ENCODE data around the gene TRIOBP. TPM values are rescaled to one million over a fixed set of nuclear protein-coding genes. Genes with fewer than 3 reads are reported as not detected.

Gene TRIOBP
- total RNA-seq, 1 experiment from 2014 or later, result 38.4 TPM

- H3K4me3 ChIP-seq (ENCODE audit: low read depth, low read length), result no peak overlapping the region
- H3K9me3 ChIP-seq, result no peaks in the 10 kb centered on the region
- Mint-ChIP-seq H3K27ac (ENCODE audit: unreplicated experiment) (peak overlapping the region; percentile 77), H3K4me3 (ENCODE audit: unreplicated experiment) (peak overlapping the region; percentile 29), H3K36me3 (ENCODE audit: insufficient read depth, unreplicated experiment) (peaks cover 18% of the 10 kb centered on the region), H3K9me3 (ENCODE audit: unreplicated experiment) (no peaks in the 10 kb centered on the region), H3K4me1 (ENCODE audit: low read depth, unreplicated experiment) (peaks cover 7% of the 10 kb centered on the region), H3K27me3 (ENCODE audit: insufficient read depth, unreplicated experiment) (no peaks in the 10 kb centered on the region)
- intact Hi-C loops (cut with micrococcal nuclease; ENCODE audit: unreplicated experiment), result no loop called here
- no peaks in the 10 kb centered on the region for H3K27me3 ChIP-seq (replicated peaks; ENCODE audit: control insufficient read depth, insufficient read depth, low read length)
- TF ChIP-seq, protein P1, sequence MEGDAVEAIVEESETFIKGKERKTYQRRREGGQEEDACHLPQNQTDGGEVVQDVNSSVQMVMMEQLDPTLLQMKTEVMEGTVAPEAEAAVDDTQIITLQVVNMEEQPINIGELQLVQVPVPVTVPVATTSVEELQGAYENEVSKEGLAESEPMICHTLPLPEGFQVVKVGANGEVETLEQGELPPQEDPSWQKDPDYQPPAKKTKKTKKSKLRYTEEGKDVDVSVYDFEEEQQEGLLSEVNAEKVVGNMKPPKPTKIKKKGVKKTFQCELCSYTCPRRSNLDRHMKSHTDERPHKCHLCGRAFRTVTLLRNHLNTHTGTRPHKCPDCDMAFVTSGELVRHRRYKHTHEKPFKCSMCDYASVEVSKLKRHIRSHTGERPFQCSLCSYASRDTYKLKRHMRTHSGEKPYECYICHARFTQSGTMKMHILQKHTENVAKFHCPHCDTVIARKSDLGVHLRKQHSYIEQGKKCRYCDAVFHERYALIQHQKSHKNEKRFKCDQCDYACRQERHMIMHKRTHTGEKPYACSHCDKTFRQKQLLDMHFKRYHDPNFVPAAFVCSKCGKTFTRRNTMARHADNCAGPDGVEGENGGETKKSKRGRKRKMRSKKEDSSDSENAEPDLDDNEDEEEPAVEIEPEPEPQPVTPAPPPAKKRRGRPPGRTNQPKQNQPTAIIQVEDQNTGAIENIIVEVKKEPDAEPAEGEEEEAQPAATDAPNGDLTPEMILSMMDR (IDR thresholded peaks at IDR 0.05; ENCODE audit: insufficient read depth in 1 of 2, low read depth in 1 of 2, low read length in 1 of 2, severe bottlenecking in 1 of 2, unreplicated experiment in 1 of 2), result no peak
- H3K4me1 ChIP-seq, result peaks cover 28% of the 10 kb centered on the region
- DNase-seq, result peak; percentile 69 to 84
- H3K36me3 ChIP-seq (ENCODE audit: control insufficient read depth, insufficient read depth, low read length), result peaks cover 4% of the 10 kb centered on the region
- BruUV-seq (replicated peaks), result no TSS peak
- ChIA-PET POLR2A (no interaction called here), CTCF (interaction anchor here (0.5 to 0.6 kb wide), 2 partner anchors 36 to 144 kb away, joined by 3 to 9 read pairs; partner anchors contain the start of gene GGA1)
These were observed 55.6 kb downstream of the TRIOBP start for GRCh38 chr22:37752189-37753087.

- Histone ChIP-seq H3K9me3 (no peaks in the 10 kb centered on the region), H3K4me3 (ENCODE audit: low read depth, low read length) (no peak overlapping the region), H3K27me3 (replicated peaks; ENCODE audit: control insufficient read depth, insufficient read depth, low read length) (no peaks in the 10 kb centered on the region), H3K4me1 (peaks cover 24% of the 10 kb centered on the region), H3K36me3 (ENCODE audit: control insufficient read depth, insufficient read depth, low read length) (peaks cover 3% of the 10 kb centered on the region)
- no peak for DNase-seq
- no peak overlapping the region for H3K27ac Mint-ChIP-seq (ENCODE audit: unreplicated experiment)
- H3K4me3 Mint-ChIP-seq (ENCODE audit: unreplicated experiment), result no peak overlapping the region
- POLR2A ChIA-PET, result no interaction called here
- intact Hi-C loops (cut with micrococcal nuclease; ENCODE audit: unreplicated experiment), result no loop called here
- no peaks in the 10 kb centered on the region for H3K4me1 Mint-ChIP-seq (ENCODE audit: low read depth, unreplicated experiment)
- no TSS peak for BruUV-seq (replicated peaks)
- TF ChIP-seq, protein P1 (IDR thresholded peaks at IDR 0.05; ENCODE audit: insufficient read depth in 1 of 2, low read depth in 1 of 2, low read length in 1 of 2, severe bottlenecking in 1 of 2, unreplicated experiment in 1 of 2), result no peak
- CTCF ChIA-PET, result interaction anchor here (0.7 kb wide), 1 partner anchor 618 kb away, joined by 5 read pairs; no protein-coding TSS in a partner anchor
- H3K27me3 Mint-ChIP-seq (ENCODE audit: insufficient read depth, unreplicated experiment), result no peaks in the 10 kb centered on the region
- no peaks in the 10 kb centered on the region for H3K9me3 Mint-ChIP-seq (ENCODE audit: unreplicated experiment)
- H3K36me3 Mint-ChIP-seq (ENCODE audit: insufficient read depth, unreplicated experiment), result peaks cover 29% of the 10 kb centered on the region
These were observed 56.9 kb downstream of the TRIOBP start for GRCh38 chr22:37753746-37754145.

DNA sequence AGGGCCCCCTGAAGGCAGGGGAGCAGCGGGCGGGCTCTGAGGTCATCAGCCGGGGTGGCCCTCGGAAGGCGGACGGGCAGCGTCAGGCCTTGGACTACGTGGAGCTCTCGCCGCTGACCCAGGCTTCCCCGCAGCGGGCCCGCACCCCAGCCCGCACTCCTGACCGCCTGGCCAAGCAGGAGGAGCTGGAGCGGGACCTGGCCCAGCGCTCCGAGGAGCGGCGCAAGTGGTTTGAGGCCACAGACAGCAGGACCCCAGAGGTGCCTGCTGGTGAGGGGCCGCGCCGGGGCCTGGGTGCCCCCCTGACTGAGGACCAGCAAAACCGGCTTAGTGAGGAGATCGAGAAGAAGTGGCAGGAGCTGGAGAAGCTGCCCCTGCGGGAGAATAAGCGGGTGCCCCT, 60.8 kb downstream of the TRIOBP start:
- H3K27me3 ChIP-seq (replicated peaks; ENCODE audit: control insufficient read depth, insufficient read depth, low read length), result no peaks in the 10 kb centered on the region
- H3K36me3 ChIP-seq (ENCODE audit: control insufficient read depth, insufficient read depth, low read length), result peaks cover 5% of the 10 kb centered on the region
- no peak overlapping the region for H3K4me3 ChIP-seq (ENCODE audit: low read depth, low read length)
- Mint-ChIP-seq H3K4me3 (ENCODE audit: unreplicated experiment) (no peak overlapping the region), H3K9me3 (ENCODE audit: unreplicated experiment) (no peaks in the 10 kb centered on the region), H3K27ac (ENCODE audit: unreplicated experiment) (no peak overlapping the region), H3K36me3 (ENCODE audit: insufficient read depth, unreplicated experiment) (peaks cover 40% of the 10 kb centered on the region), H3K27me3 (ENCODE audit: insufficient read depth, unreplicated experiment) (no peaks in the 10 kb centered on the region), H3K4me1 (ENCODE audit: low read depth, unreplicated experiment) (peaks cover 5% of the 10 kb centered on the region)
- peaks cover 17% of the 10 kb centered on the region for H3K4me1 ChIP-seq
- H3K9me3 ChIP-seq, result no peaks in the 10 kb centered on the region
- DNase-seq, result no peak
- POLR2A ChIA-PET, result no interaction called here
- intact Hi-C loops (cut with micrococcal nuclease; ENCODE audit: unreplicated experiment), result no loop called here
- CTCF ChIA-PET, result no interaction called here
- TF ChIP-seq, protein P1 (IDR thresholded peaks at IDR 0.05; ENCODE audit: insufficient read depth in 1 of 2, low read depth in 1 of 2, low read length in 1 of 2, severe bottlenecking in 1 of 2, unreplicated experiment in 1 of 2), result no peak
- no TSS peak for BruUV-seq (replicated peaks)

All from Caco-2 (cell line).